H1 (cell line): ENCODE measurements around the gene TACSTD2. TPM values are rescaled to one million over a fixed set of nuclear protein-coding genes. Genes with fewer than 3 reads are reported as not detected.

Source experiments
- CTCF ChIA-PET: fragments of 300-600 bp; sonication (Branson Sonifier 250); formaldehyde crosslinking; loops from one replicate; lab custom pipeline; 2021; ENCODE audit not compliant: partially characterized antibody; lab: Charles Lee
- POLR2A ChIA-PET: fragments of 300-600 bp; sonication (Branson Sonifier 250); formaldehyde crosslinking; loops from one replicate; lab custom pipeline; 2021; ENCODE audit warnings: inconsistent platforms; ENCODE audit not compliant: partially characterized antibody; lab: Charles Lee
- DNase-seq, 2 experiments: peaks; one replicate each; pipeline versions ENCODE4 v3.0.0 to v3.0.0-alpha.2; 2010 to 2022; ENCODE audit warnings: low spot score in 2 of 2, low read depth in 1 of 2, mixed read lengths in 1 of 2
- FAIRE-seq: peaks from 2 replicates; lab custom pipeline; 2011; peaks lifted over from hg19 to GRCh38; lab: Jason Lieb, UNC
- H2AFZ ChIP-seq: 2 replicates; pipeline ENCODE4 v1.8.1; 2012; ENCODE audit warnings: low read length, inconsistent platforms
- H2AK5ac ChIP-seq: 2 replicates; pipeline ENCODE4 v1.6.1; 2013; ENCODE audit warnings: low read depth, low read length
- H2BK120ac ChIP-seq: replicated peaks from 2 replicates; pipeline ENCODE3; 2013; ENCODE audit warnings: low read depth, low read length, inconsistent platforms
- H2BK12ac ChIP-seq: 2 replicates; pipeline ENCODE4 v1.6.1; 2013; ENCODE audit warnings: low read depth, low read length
- H2BK15ac ChIP-seq: 2 replicates; pipeline ENCODE4 v1.6.1; 2013; ENCODE audit warnings: low read length
- H2BK20ac ChIP-seq: 2 replicates; pipeline ENCODE4 v1.6.1; 2013; ENCODE audit warnings: low read length
- H2BK5ac ChIP-seq: 2 replicates; pipeline ENCODE4 v1.6.1; 2013; ENCODE audit warnings: low read depth, low read length
- H3K14ac ChIP-seq: 2 replicates; pipeline ENCODE4 v1.6.1; 2013; ENCODE audit warnings: inconsistent platforms; ENCODE audit not compliant: insufficient read length
- H3K18ac ChIP-seq: 2 replicates; pipeline ENCODE4 v1.6.1; 2013; ENCODE audit warnings: low read length; ENCODE audit errors: extremely low read depth
- H3K23ac ChIP-seq: 2 replicates; pipeline ENCODE4 v1.6.1; 2013; ENCODE audit warnings: inconsistent platforms; ENCODE audit not compliant: insufficient read length
- H3K23me2 ChIP-seq: 2 replicates; pipeline ENCODE4 v1.6.1; 2013; ENCODE audit warnings: low read depth, low read length
- H3K27ac ChIP-seq: 2 replicates; pipeline ENCODE4 v1.6.1; 2011; ENCODE audit warnings: low read depth, low read length, inconsistent platforms
- H3K27me3 ChIP-seq, 4 experiments: replicated peaks in 1 of 4; 1 replicate in 1 of 4; 2 replicates in 3 of 4; pipeline versions ENCODE4 v1.6.1 to v1.8.1; 2011 to 2013; ENCODE audit warnings: low read length in 3 of 4, mild to moderate bottlenecking in 3 of 4, inconsistent platforms in 2 of 4, mixed read lengths in 2 of 4, moderate library complexity in 1 of 4; ENCODE audit not compliant: control insufficient read depth in 3 of 4, insufficient read depth in 3 of 4; ENCODE audit errors: extremely low read depth in 1 of 4
- H3K36me3 ChIP-seq, 4 experiments: 2 replicates each; pipeline versions ENCODE4 v1.6.1 to v1.8.1; 2011 to 2013; ENCODE audit warnings: mild to moderate bottlenecking in 4 of 4, low read length in 3 of 4, moderate library complexity in 2 of 4, control low read depth in 1 of 4, inconsistent platforms in 1 of 4; ENCODE audit not compliant: insufficient read depth in 4 of 4, control insufficient read depth in 2 of 4
- H3K4ac ChIP-seq: replicated peaks from 2 replicates; pipeline ENCODE3; 2013; ENCODE audit warnings: low read length, low read depth, mixed read lengths, inconsistent platforms; ENCODE audit not compliant: insufficient read length
- H3K4me1 ChIP-seq, 4 experiments: replicated peaks in 1 of 4; 1 replicate in 1 of 4; 2 replicates in 3 of 4; pipeline versions ENCODE4 v1.6.1 to v1.8.1; 2011 to 2013; ENCODE audit warnings: low read length in 3 of 4, inconsistent platforms in 2 of 4, mixed read lengths in 1 of 4; ENCODE audit not compliant: insufficient read depth in 4 of 4, control insufficient read depth in 3 of 4
- H3K4me2 ChIP-seq, 2 experiments: 2 replicates each; pipeline versions ENCODE4 v1.6.1 to v1.8.1; 2011 to 2013; ENCODE audit warnings: low read depth in 2 of 2, low read length in 2 of 2, control low read depth in 1 of 2, inconsistent platforms in 1 of 2, mild to moderate bottlenecking in 1 of 2; ENCODE audit not compliant: insufficient read depth in 1 of 2
- H3K4me3 ChIP-seq, 4 experiments: fragments of 200-600, 300-600 bp in 1 of 4; sonication (generic), shearing (Covaris generic), sonication (Bioruptor Twin) in 1 of 4; 2 replicates each; pipeline versions ENCODE4 v1.5.1 to v1.8.1; 2011 to 2016; ENCODE audit warnings: low read length in 4 of 4, low read depth in 3 of 4, control low read depth in 2 of 4, inconsistent platforms in 2 of 4, mild to moderate bottlenecking in 2 of 4, mixed read lengths in 1 of 4, moderate library complexity in 1 of 4; ENCODE audit not compliant: insufficient read depth in 2 of 4; ENCODE audit errors: extremely low read depth in 1 of 4
- H3K56ac ChIP-seq: replicated peaks from 2 replicates; pipeline ENCODE3; 2013; ENCODE audit warnings: low read depth, mild to moderate bottlenecking, mixed read lengths, low read length, inconsistent platforms; ENCODE audit not compliant: insufficient read length
- H3K79me1 ChIP-seq: 2 replicates; pipeline ENCODE4 v1.6.1; 2013; ENCODE audit warnings: low read depth, low read length, control low read depth
- H3K79me2 ChIP-seq, 2 experiments: 2 replicates each; pipeline versions ENCODE4 v1.6.1 to v1.8.1; 2012 to 2013; ENCODE audit warnings: low read length in 2 of 2, mild to moderate bottlenecking in 2 of 2, inconsistent platforms in 1 of 2; ENCODE audit not compliant: insufficient read depth in 2 of 2, control insufficient read depth in 1 of 2
- H3K9ac ChIP-seq, 4 experiments: replicated peaks in 1 of 4; 1 replicate in 1 of 4; 2 replicates in 3 of 4; pipeline versions ENCODE4 v1.6.1 to v1.8.1; 2011 to 2013; ENCODE audit warnings: low read depth in 3 of 4, low read length in 3 of 4, control low read depth in 2 of 4, mild to moderate bottlenecking in 2 of 4, moderate library complexity in 2 of 4, inconsistent platforms in 1 of 4; ENCODE audit errors: extremely low read depth in 1 of 4
- H3K9me3 ChIP-seq, 2 experiments: 2 replicates each; pipeline versions ENCODE4 v1.6.1 to v1.8.1; 2012 to 2013; ENCODE audit warnings: mild to moderate bottlenecking in 2 of 2, moderate library complexity in 2 of 2, control low read depth in 1 of 2, inconsistent platforms in 1 of 2, low read depth in 1 of 2, low read length in 1 of 2, mixed read lengths in 1 of 2; ENCODE audit not compliant: insufficient read depth in 2 of 2
- H4K20me1 ChIP-seq, 2 experiments: replicated peaks in 1 of 2; 2 replicates each; pipeline versions ENCODE3 to v1.8.1; 2011 to 2013; ENCODE audit warnings: inconsistent platforms in 2 of 2, low read length in 2 of 2, mild to moderate bottlenecking in 1 of 2; ENCODE audit not compliant: insufficient read depth in 2 of 2, control insufficient read depth in 1 of 2
- H4K5ac ChIP-seq: 2 replicates; pipeline ENCODE4 v1.6.1; 2013; ENCODE audit warnings: low read length, low read depth, mixed read lengths, inconsistent platforms; ENCODE audit not compliant: insufficient read length
- H4K8ac ChIP-seq: 2 replicates; pipeline ENCODE4 v1.8.0; 2013; ENCODE audit warnings: mild to moderate bottlenecking, moderate library complexity, low read length, inconsistent platforms; ENCODE audit not compliant: insufficient read depth; ENCODE audit errors: extremely low read depth
- H4K91ac ChIP-seq: replicated peaks from 2 replicates; pipeline ENCODE3; 2013; ENCODE audit warnings: low read length, mixed read lengths, inconsistent platforms; ENCODE audit not compliant: insufficient read length
- EZH2 ChIP-seq: fragments of 200-600 bp; sonication (generic); IDR thresholded peaks from 2 replicates; pipeline ENCODE4 v1.7.1; 2012; ENCODE audit warnings: low read depth, mild to moderate bottlenecking, moderate library complexity, low read length, inconsistent platforms; ENCODE audit not compliant: severe bottlenecking
- WGBS, 2 experiments: shearing (Covaris generic) in 1 of 2; methylation state at CpG; one replicate each; pipeline versions ENCODE4 v1.1.6 to v1.1.7; 2013 to 2015; ENCODE audit warnings: low lambda C conversion rate in 2 of 2, mixed read lengths in 2 of 2, inconsistent platforms in 1 of 2, low coverage in 1 of 2, missing lambda C conversion rate in 1 of 2; ENCODE audit not compliant: insufficient replicate concordance in 2 of 2, insufficient coverage in 1 of 2, insufficient read length in 1 of 2; ENCODE audit errors: extremely low coverage in 1 of 2, missing lambda C conversion rate in 1 of 2; 5-methylcytosine and 5-hydroxymethylcytosine counted together
- polyA plus RNA-seq, 7 experiments: library from polyadenylated mRNA; depleted of rRNA in 3 of 7; stranded (reverse) in 5 of 7; unstranded in 2 of 7; fragments of >200 nt in 5 of 7; fragments of 200-250 nt in 2 of 7; gene quantifications; 1 replicate in 5 of 7; 2 replicates in 1 of 7; 4 replicates in 1 of 7; pipeline versions ENCODE4 v1.2.1 to v1.2.3, GENCODE V29; 2011 to 2013; ENCODE audit warnings: missing spikeins in 2 of 7, mixed read lengths in 2 of 7
- total RNA-seq: library from RNA; stranded (reverse); fragmentation: NEBNext Ultra II Directional; extraction: Animal tissue kit (Norgen Biotek cat#: 25700); gene quantifications from 2 replicates; pipeline ENCODE4 v1.2.1, GENCODE V29; 2021

TACSTD2 gene
- total and polyA plus RNA-seq, 2 of the 8 experiments (the other 6 are each of a cell fraction or from before 2014, with no cell fraction given) = 0.76 to 0.85 TPM

GRCh38 chr1:58588396-58588795 is 11.3 kb upstream of the TACSTD2 start:
- ChIA-PET CTCF (interaction anchor here (1.6 to 1.7 kb wide), 2 partner anchors 10 to 62 kb away, joined by 3 to 4 read pairs; no protein-coding TSS in a partner anchor), POLR2A (no interaction called here)
- no peak overlapping the region for H4K5ac ChIP-seq
- H2BK12ac ChIP-seq = no peak overlapping the region
- H2BK20ac ChIP-seq = no peak overlapping the region
- H3K23ac ChIP-seq = no peak overlapping the region
- H3K4me1 ChIP-seq = no peaks in the 10 kb centered on the region
- no peaks in the 10 kb centered on the region for H3K79me1 ChIP-seq
- H3K4ac ChIP-seq = no peak overlapping the region
- no peak overlapping the region for H4K91ac ChIP-seq
- no peak overlapping the region for H3K4me2 ChIP-seq
- 85% methylated on average over 5 of the region's 5 CpGs; no CpG with 5 or more reads in 1 of the 2 experiments for WGBS, 2 experiments
- H3K18ac ChIP-seq = no peak overlapping the region
- H3K36me3 ChIP-seq = no peaks in the 10 kb centered on the region
- no peak overlapping the region for H2BK5ac ChIP-seq
- no peak overlapping the region for H3K56ac ChIP-seq
- H3K27me3 ChIP-seq = no peaks in the 10 kb centered on the region; a peak in 1 of 7 replicates
- H3K23me2 ChIP-seq = no peaks in the 10 kb centered on the region
- no peak overlapping the region for H2BK120ac ChIP-seq
- H4K20me1 ChIP-seq = no peaks in the 10 kb centered on the region
- no peaks in the 10 kb centered on the region for H3K79me2 ChIP-seq
- no peak overlapping the region for H4K8ac ChIP-seq
- no peak overlapping the region for H3K4me3 ChIP-seq
- H2AFZ ChIP-seq = no peak overlapping the region
- no peak for FAIRE-seq
- H2AK5ac ChIP-seq = no peak overlapping the region
- no peak overlapping the region for H3K14ac ChIP-seq
- no peak for TF ChIP-seq EZH2
- no peak overlapping the region for H3K27ac ChIP-seq
- no peaks in the 10 kb centered on the region for H3K9me3 ChIP-seq
- no peak for DNase-seq
- H2BK15ac ChIP-seq = no peak overlapping the region
- no peak overlapping the region for H3K9ac ChIP-seq
